CD4-positive, alpha-beta T cell treated with Interleukin-21 for 1 hour (primary cell): ENCODE data around the gene PDS5A.
"Not testable (repeated sequence)": the region's sequence is repeated elsewhere in the genome, so short reads cannot be mapped to it uniquely, and the experiment has no call there.

Experiments used
- DNase-seq: peaks from one replicate; pipeline ENCODE4 v3.0.0-alpha.2; 2020

The PDS5A gene

DNA sequence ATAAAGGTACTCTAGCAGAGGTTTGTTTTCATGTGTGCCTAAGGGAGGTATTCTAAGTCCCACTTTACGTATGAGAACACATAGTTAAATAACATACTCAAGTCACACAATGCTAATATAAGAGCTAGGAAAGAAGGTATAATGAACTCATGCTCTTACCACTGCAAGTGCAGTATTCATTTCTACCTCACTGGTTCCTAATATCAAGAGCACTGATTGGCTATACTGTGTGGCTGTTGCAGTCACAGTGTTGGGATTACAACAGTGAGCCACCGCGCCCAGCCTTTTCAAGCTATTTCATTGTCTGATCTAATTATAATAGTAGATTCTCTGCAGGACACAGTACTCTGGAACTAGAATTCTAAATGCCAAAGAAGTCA is 84.0 kb downstream of the PDS5A start:
- DNase-seq = no peak

DNA sequence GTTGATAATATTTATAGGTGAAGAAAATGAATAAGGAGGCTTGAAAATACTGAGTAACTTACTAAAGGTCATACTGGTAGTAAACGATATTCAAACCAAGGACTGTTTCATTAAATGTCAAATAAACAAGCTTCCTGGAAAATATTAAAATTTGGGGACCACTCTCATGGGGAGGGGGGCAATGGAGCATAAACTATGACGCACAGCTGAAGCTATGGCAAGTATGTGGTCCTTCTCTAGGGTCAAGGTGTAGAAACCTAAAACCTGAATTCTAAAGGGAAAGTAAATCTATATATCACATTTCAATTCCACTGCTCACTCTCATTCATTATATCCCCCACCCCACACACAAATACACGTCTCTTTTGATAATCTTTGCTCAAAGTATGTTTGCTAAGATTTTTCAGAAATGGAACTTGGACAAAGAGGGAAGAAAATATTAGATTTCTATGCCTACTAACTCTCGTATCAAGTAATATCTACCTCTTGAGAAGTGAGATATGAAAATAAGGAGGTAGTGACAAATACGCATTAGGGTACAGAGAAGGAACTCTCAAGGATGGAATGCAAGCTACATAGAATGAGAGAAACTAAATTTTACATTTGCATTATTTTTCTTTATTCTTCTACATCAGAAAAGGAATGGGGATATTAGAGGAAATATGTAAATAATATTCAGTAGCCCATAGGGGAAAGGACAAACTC is 84.6 kb downstream of the PDS5A start:
- DNase-seq = no peak

DNA sequence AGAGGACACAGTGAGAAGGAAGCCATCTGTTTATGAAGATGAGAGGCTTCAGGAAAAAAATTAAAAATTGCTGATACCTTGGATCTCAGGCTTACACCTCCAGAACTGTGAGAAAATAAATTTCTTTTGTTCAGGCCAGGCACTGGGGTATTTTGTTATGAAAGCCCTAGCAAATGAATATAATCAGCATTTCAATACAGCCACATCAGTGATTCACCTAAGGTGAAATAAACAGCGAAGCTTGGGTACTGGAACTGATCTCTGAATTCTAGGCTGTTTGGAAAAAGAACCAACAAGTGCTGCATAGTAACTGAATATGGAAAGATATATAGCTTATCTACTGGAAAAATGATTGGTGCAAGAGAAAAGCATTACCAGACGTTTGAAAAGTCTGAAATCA is 88.5 kb downstream of the PDS5A start:
- DNase-seq = no peak

DNA sequence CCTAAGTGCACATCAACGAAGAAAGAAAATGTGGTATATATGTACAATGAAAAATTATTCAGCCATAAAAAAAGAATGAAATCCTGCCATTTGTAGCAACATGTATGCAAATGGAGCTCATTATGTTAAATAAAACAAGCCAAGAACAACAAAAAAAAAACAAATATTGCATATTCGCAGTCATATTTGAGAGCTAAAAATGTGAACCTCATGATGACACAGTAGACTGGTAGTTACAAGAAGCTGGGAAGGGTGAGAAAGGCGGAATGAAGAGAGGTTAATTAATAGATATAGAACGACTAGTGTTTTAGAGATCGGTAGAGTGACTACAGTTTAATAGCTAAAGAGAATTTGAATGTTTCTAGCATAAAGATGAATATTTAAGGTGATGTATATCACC is 89.2 kb downstream of the PDS5A start:
- DNase-seq = no peak

DNA sequence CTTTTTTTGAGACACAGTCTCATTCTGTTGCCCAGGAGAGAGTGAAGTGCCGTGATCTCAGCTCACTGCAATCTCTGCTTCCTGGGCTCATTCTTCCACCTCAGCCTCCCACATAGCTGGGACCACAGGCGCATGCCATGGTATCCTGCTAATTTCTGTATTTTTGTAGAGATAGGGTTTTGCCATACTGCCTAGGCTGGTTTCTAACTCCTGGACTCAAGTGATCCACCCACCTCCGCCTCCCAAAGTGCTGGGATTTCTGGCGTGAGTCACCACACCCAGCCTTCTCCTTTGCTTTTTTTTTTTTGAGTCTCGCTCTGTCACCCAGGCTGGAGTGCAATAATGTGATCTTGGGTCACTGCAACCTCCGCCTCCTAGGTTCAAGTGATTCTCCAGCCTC is 94.1 kb downstream of the PDS5A start:
- DNase-seq = no peak

DNA sequence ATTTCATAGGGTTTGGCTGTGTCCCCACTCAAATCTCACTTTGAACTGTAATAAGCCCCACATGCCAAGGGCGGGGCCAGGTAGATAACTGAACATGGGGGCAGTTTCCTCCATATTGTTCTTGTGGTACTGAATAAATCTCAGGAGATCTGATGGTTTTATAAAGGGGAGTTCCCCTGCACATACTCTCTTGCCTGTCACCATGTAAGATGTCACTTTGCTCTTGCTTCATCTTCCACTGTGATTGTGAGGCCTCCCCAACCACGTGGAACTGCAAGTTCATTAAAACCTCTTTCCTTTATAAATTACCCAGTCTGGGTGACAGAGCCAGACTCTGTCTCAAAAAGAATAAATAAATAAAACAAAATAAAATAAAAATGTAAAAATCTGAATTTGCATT is 95.9 kb downstream of the PDS5A start:
- DNase-seq = no peak

DNA sequence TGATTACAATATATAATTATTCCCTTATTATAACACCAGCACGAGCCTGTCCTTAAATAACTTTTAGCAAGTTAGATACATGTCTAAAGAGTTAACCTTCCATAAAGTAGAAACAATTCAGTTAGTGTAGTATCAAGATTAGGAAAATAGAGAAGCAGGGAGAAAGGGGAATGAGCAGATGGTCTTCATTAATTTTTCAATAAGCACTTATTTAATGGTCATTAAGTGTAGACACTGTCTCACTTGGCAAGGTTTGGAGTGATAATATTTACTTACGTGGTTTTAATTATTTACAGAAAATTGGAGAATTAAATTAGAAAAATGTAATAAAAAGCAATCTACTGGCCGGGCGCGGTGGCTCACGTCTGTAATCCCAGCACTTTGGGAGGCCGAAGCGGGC is 99.7 kb downstream of the PDS5A start:
- DNase-seq = no peak

DNA sequence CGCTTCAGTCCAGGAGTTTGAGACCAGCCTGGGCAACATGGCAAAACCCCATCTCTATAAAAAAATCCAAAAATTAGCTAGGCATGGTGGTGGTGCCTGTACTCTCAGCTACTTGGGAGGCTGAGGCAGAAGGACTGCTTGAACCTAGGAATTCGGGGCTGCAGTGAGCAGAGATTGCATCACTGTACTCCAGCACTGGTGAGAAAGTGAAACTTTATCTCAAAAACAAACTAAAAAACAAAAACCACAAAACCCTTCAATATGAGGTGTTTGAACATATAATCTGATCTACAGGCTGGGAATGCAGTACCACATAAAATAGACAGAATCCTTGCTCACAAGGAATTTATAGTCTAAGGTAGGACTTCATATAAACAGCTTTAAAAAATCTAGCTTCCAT is 103.9 kb downstream of the PDS5A start:
- no peak for DNase-seq

DNA sequence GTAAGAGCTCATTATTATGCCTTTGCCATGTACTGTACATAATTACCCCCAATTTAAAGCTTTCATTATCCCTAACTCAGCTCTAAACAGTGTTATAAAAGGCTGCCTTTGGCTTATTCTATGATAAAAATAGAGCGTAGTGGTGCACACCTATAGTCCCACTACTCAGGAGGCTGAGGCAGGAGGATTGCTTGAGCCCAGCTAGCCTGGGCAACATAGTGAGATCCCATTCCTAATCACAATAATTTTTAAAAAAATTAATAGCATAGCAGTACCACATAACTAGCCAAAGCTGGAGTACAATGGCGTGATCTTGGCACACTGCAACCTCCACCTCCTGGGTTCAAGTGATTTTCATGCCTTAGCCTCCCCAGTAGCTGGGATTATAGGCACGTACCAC is 112.4 kb downstream of the PDS5A start:
- no peak for DNase-seq

DNA sequence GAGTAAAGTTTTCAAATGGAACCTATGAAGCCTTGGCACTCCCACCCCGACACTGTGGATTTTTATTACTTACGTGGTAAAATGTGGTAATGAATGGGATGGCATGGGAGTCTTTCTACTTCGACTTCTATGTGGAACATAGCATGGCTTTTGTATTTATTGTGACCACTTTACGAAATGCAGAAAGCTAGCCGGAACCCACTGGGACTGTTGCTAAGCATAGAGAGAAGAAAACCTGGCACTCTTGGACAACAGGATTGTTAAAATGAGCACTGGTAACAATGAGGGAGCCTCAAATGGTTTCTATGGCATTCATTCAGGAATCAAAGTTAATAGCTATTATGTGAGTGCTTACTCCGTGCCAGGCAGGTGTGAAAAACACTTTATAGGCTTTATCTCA is 113.3 kb downstream of the PDS5A start:
- no peak for DNase-seq

DNA sequence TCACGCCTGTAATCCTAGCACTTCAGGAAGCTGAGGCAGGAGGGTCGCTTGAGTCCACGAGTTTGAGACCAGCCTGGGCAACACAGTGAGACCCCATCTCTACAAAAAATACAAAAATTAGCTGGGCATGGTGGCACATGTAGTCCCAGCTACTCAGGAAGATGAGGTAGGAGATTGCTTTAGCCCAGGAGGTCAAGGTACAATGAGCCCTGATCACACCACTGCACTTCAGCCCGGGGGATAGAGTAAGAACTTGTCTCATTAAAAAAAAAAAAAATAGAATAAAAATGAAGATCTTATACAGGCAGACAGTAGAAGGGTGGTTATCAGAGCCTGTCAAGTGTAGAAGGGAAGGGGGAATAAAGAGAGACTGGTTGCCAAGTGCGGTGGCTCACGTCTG is 116.9 kb downstream of the PDS5A start:
- no peak for DNase-seq

DNA sequence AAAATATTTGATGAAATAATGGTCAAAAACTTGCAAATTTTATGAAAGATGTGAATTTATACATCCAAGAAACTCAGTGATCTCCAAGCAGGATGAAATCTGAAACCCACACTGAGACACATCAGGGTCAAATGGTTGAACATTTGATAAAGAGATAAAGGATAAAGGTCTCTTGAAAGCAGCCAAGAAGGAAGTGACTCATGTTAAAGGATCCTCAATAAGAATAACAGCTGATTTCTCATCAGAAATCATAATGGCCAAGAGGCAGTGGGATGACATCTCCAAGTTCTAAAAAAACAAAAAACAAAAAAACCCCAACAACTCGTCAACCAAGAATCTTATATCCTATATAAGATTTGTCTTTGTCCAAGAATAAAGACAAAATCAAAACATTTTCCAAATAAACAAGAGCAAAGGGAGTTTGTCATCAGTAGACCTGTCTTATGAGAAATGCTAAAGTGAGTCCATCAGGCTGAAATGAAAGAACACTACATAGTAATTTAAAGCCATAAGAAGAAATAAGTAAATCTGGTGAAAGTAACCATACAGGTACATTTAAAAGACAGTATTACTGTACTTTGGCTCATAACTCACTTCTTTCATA is 121.7 kb downstream of the PDS5A start:
- DNase-seq = no peak

DNA sequence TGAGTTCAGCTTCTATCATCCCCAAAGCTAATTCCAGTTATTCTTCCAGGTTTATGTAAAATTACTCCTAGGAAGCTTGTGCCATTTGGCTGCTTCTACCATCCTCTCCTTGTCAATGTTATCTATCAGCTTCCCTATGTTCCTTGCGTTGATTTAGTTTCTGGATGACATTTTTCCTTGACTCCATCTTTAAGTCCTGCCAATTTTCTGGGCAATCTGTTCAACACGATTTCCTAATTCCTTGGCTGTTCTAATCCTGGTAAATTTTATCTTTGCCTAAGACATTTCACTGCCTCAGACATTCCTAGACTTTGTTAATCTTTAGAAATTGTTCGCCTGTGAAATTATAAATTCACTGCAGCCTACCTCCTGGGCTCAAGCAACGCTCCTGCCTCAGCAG is 125.1 kb downstream of the PDS5A start:
- DNase-seq = no peak

DNA sequence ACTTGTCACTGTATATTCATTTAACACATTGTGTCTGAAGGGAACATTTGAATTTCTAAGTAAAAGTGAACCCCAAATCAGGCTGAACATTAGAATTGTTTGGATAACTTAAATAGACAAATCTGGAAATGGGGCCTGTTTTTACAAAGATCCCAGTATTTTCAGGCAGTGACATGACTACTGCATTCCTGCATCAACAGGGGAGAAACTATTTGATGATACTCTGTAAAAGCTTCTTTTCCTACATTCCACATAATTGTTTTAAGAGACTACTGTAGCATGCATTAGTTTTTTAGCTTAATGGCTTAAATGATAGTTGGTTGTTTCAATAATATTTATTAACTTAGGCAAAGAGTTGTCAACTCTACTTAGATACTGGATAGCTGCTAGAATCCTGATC is 127.0 kb downstream of the PDS5A start:
- DNase-seq = no peak

DNA sequence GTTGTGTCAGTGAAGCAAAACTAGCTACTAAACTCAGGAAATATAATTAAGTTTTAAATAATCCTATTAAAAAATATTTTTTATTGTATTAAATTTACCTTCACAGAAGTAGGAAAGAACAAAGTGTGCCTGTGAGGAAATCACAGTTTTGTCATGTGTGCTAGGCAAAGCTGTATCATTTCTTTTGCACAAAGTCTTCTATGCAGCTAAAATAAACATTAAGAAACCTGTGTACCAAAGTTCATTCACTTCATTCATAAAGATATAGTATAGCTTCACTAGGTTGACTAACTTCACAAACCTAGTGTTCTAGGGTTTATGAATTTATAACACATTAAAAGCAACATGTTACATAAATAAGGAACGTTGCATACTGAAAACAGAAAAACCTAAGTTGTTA is 131.0 kb downstream of the PDS5A start:
- DNase-seq = no peak

DNA sequence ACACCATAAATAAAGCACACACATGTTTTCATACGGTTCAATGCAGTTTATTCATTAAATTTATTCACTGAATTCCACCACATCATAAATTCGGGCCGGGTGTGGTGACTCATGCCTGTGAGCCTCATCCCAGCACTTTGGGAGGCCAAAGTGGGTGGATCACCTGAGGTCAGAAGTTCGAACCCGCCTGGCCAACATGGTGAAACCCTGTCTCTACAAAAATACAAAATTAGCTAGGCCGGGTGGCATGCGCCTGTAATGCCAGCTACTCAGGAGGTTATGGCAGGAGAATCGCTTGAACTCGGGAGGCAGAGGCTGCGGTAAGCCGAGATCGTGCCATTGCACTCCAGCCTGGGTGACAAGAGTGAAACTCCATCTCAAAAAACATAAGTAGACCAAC is 131.6 kb downstream of the PDS5A start:
- no peak for DNase-seq

DNA sequence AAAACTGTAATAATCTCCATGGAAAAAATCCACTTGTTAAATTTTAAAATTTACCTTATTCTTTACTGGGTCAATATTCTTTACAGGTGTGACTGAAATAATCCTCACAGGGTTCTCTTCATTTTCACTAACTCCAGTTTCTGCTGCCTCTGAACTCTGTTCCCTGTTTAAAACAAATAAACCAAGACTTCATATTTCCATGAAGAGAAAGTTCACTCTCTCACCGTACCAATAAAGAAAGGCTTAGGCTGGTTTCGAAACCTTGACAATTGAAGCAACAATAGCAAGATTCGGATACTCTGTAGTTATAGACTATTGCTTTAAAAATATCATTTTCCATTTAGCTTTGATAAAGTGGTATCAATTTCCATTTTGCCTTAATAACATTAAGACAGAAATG is 135.8 kb downstream of the PDS5A start:
- no peak for DNase-seq

DNA sequence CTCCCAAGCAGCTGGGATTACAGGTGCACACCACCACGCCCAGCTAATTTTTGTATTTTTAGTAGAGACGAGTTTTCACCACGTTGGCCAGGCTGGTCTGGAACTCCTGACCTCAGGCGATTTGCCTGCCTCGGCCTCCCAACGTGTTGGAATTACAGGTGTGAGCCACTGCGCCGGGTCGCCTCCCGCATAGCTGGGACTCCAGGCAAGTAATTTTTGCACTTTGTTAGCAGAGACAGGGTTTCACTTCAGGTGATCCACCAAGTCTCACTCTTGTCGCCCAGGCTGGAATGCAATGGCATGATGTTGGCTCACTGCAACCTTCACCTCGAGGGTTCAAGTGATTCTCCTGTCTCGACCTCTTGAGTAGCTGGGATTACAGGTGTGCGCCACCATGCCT is 137.2 kb downstream of the PDS5A start:
- DNase-seq = not testable (repeated sequence)

DNA sequence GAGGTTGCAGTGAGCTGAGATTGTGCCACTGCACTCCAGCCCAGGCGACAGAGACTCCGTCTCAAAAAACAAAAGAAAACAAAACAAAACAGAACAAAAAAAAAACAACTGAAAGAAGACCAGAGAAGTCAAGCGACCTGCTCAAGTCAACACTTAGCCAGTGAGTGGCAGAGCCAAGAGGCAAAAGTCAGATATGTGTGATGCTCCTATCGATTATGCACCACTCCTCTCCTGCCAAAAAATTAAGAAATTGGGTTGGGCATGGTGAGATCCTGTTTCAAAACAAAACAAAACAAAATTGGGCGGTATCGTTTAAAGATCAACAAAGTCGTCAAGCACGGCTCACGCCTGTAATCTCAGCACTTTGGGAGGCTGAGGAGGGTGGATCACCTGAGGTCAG is 137.7 kb downstream of the PDS5A start:
- DNase-seq = no peak

DNA sequence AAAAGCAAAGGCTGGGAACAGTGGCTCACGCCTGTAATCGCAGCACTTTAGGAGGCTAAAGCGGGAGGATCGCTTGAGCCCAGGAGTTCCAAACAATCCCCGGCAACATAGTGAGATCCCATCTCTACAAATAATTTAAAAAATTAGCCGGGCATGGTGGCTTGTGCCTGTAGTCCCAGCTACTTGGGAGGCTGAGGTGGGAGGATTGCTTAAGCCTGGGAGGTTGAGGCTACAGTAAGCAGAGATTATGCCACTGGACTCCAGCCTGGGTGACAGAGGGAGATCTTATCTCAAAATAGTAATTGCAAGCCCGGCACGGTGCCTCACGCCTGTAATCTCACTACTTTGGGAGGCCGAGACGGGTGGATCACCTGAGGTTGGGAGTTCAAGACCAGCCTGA is 139.3 kb downstream of the PDS5A start:
- DNase-seq = not testable (repeated sequence)

DNA sequence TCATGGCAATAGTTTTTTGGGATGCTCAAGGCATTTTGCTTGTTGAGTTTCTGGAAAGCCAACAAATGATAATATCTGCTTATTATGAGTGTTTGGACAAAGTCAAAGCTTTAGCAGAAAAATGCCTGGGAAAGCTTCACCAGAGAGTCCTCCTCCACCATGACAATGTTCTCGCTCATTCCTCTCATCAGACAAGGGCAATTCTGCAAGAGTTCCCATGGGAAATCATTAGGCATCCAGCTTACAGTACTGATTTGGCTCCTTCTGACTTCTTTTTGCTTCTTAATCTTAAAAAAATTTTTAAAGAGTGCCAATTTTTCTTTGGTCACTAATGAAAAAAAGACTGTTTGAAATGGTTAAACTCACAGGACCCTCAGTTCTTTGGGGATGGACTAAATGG is 143.4 kb downstream of the PDS5A start:
- no peak for DNase-seq

DNA sequence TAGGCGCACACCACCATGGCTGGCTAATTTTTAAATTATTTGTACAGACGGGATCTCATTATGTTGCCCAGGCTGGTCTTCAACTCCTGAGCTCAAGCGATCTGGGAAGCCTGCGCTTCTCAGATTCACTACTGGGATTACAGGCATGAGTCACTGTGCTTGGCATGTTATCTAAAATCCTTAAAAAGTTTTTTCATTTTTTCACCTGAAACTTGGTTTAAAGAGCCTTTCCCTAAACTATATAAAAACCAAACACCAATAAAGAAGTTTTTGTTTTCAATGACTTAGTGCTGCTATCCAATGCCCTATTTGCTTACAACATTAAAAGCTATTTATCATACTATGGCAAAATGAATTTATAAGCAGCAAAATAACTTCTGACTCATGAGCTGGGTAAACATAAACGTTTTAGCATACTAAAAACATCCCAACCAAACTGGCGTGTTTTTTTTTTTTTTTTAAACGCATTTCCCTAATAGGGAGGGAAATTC is 151.9 kb downstream of the PDS5A start:
- DNase-seq = no peak

DNA sequence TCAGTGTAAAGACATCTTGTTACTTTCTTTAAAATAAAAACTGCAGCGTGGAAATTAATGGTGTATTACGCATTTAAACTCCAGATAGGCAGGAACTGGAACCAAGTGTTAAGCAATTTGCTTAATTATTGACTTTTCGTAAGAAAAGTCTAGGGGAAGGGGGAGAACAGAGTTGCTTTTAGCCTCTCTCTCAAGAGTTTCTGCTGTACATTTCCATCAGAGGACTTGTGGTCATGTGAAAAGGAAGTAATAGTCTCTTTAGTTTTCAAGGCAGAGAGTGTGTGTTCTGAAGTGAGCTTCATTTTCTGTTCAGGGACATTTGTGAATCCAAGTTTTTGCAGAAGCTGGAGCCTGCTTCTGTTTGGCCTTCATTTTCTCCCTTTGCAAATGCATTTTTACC is 152.6 kb downstream of the PDS5A start:
- no peak for DNase-seq

DNA sequence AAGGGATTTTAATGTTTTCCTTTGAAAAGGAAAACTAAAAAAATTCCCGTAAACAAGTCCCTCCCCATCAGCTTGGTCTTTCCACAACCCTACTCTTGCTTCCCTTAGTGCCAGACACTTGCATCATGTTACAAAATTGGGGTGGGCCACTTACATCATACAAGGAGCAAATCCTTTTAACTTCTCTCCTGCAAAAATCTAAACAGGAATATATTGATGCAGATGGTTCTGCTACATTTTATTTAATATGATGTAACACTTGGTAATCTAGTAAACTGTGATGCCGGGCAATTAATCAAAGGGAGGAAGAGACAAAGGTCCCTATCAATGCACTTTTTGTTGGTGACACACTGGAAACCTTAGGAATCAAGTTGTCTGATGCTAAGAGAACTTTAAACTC is 154.5 kb downstream of the PDS5A start:
- no peak for DNase-seq

DNA sequence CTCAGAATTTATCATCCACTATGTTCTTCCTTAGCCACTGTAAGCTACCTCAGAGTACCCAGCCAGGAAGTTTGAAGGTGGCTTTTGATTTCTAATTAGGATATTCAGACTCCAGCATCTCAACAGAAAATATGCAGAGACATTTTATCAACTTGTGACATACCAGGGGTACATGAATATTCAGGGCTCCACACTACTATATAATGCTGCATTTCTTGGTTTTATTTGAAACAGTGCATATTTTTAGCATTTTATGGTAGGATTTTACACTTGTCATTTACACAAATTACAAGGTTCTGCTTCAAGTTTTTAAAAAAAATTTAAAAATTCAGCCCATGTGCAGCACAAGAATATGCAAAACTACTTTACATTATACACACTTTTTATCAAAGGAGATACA is 155.0 kb downstream of the PDS5A start:
- no peak for DNase-seq
